ENCODE results near the gene CCDC180. TPM values are rescaled to one million over a fixed set of nuclear protein-coding genes. Genes with fewer than 3 reads are reported as not detected.
A peak's percentile ranks its signal among the peaks of the same experiment; 100 is the strongest.

The CCDC180 gene
- total and polyA plus RNA-seq, 9 of the 15 experiments (the other 6 are each of a cell fraction or from before 2014, with no cell fraction given): 0.56 to 4.2 (median 2.5) TPM

- TF ChIP-seq ARID1B (IDR thresholded peaks at IDR 0.05): peak; percentile 93
- TF ChIP-seq ZBTB40 (IDR thresholded peaks at IDR 0.05): no peak
- no peak for TF ChIP-seq ZBTB40 (CRISPR knock-in tag; IDR thresholded peaks at IDR 0.05)
- no peak for TF ChIP-seq ZFP30 (CRISPR knock-in tag; IDR thresholded peaks at IDR 0.05; ENCODE audit: borderline replicate concordance)
- TF ChIP-seq NFRKB (IDR thresholded peaks at IDR 0.05; ENCODE audit: low read depth): no peak
- TF ChIP-seq ARHGAP35 (IDR thresholded peaks at IDR 0.05; ENCODE audit: partially characterized antibody): no peak
- TF ChIP-seq SOX6 (IDR thresholded peaks at IDR 0.05): peak; percentile 72
- TF ChIP-seq VEZF1 (CRISPR knock-in tag; IDR thresholded peaks at IDR 0.05): no peak; the same call in 1 of the 2 replicates
- TF ChIP-seq TRIM24 (IDR thresholded peaks at IDR 0.05): no peak
- TF ChIP-seq ZNF23 (CRISPR knock-in tag; IDR thresholded peaks at IDR 0.05): no peak
- TF ChIP-seq ZNF41 (CRISPR knock-in tag; conservative IDR thresholded peaks at IDR 0.05): no peak
- no peak for TF ChIP-seq PTRF (tag; IDR thresholded peaks at IDR 0.05)
- TF ChIP-seq KAT8 (IDR thresholded peaks at IDR 0.05; ENCODE audit: low read depth): no peak
- TF ChIP-seq TCF7 (IDR thresholded peaks at IDR 0.05; ENCODE audit: borderline replicate concordance): no peak
- TF ChIP-seq SRSF9 (IDR thresholded peaks at IDR 0.05; ENCODE audit: borderline replicate concordance, low read depth, low read length): no peak
- no peak for TF ChIP-seq TAF7 (tag; IDR thresholded peaks at IDR 0.05)
- no peak for TF ChIP-seq PHF8 (IDR thresholded peaks at IDR 0.05; ENCODE audit: borderline replicate concordance, low read length)
Measured at GRCh38 chr9:97280755-97281330, 26.6 kb upstream of the CCDC180 start (continued).

Data from K562 (cell line).